ENCODE results near the gene WFIKKN2. TPM values are rescaled to one million over a fixed set of nuclear protein-coding genes. Genes with fewer than 3 reads are reported as not detected.

The WFIKKN2 gene
- total and polyA plus RNA-seq, 2 of the 13 experiments (the other 11 are each of a cell fraction or from before 2014, with no cell fraction given), result not detected

DNA sequence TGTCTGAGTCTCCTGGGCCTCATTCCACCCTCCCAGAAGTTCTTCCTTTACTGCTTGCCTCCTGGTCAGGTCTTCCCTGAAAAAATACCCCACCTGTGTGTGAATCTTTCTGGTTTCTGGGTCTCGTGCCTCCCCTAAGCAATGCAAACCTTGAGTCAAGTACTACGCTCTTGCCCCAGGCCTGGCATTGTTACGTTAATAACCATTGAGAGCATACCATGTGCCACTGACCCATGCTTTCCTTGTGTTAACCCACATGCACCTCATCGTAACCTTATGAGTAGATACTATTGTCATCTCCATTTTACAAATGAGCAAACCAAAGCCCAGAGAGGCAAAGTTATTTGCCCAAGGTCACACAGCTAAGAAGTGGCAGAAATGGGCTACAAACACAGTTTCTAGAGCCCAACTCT, 56.2 kb downstream of the WFIKKN2 start (continued):
- 0 out of 2 replicates have a peak, but pooled peaks have one; percentile 12 for TF ChIP-seq ZFP90 (CRISPR knock-in tag; IDR thresholded peaks at IDR 0.05; ENCODE audit: borderline replicate concordance)
- TF ChIP-seq POLR2G (IDR thresholded peaks at IDR 0.05; ENCODE audit: low read depth, low read length), result 0 out of 2 replicates have a peak, but pooled peaks have one; percentile 2
- peak; percentile 8; the same call in 1 of the 2 replicates for TF ChIP-seq SIX1 (CRISPR knock-in tag; IDR thresholded peaks at IDR 0.05; ENCODE audit: borderline replicate concordance)
- TF ChIP-seq ETV5 (CRISPR knock-in tag; IDR thresholded peaks at IDR 0.05; ENCODE audit: borderline replicate concordance), result 0 out of 2 replicates have a peak, but pooled peaks have one; percentile 10
- TF ChIP-seq, protein P1, sequence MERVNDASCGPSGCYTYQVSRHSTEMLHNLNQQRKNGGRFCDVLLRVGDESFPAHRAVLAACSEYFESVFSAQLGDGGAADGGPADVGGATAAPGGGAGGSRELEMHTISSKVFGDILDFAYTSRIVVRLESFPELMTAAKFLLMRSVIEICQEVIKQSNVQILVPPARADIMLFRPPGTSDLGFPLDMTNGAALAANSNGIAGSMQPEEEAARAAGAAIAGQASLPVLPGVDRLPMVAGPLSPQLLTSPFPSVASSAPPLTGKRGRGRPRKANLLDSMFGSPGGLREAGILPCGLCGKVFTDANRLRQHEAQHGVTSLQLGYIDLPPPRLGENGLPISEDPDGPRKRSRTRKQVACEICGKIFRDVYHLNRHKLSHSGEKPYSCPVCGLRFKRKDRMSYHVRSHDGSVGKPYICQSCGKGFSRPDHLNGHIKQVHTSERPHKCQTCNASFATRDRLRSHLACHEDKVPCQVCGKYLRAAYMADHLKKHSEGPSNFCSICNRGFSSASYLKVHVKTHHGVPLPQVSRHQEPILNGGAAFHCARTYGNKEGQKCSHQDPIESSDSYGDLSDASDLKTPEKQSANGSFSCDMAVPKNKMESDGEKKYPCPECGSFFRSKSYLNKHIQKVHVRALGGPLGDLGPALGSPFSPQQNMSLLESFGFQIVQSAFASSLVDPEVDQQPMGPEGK (CRISPR knock-in tag; IDR thresholded peaks at IDR 0.05), result no peak
- 0 out of 2 replicates have a peak, but pooled peaks have one; percentile 39 for TF ChIP-seq ZFP1 (CRISPR knock-in tag; IDR thresholded peaks at IDR 0.05)
- no peak for TF ChIP-seq ZNF10 (CRISPR knock-in tag; IDR thresholded peaks at IDR 0.05; ENCODE audit: borderline replicate concordance, low read depth)
- peak; percentile 34; the same call in 1 of the 2 replicates for TF ChIP-seq HDAC2 (CRISPR knock-in tag; IDR thresholded peaks at IDR 0.05)
- TF ChIP-seq ADNP (CRISPR knock-in tag; IDR thresholded peaks at IDR 0.05), result peak; percentile 61; the same call in 1 of the 2 replicates
- TF ChIP-seq KDM2A (CRISPR knock-in tag; IDR thresholded peaks at IDR 0.05; ENCODE audit: borderline replicate concordance, low read depth), result peak; percentile 28; the same call in 1 of the 2 replicates
- TF ChIP-seq PHF5A (CRISPR knock-in tag; IDR thresholded peaks at IDR 0.05; ENCODE audit: low read depth, unreplicated experiment), result peak; percentile 30
- TF ChIP-seq KLF12 (CRISPR knock-in tag; IDR thresholded peaks at IDR 0.05; ENCODE audit: borderline replicate concordance), result 0 out of 2 replicates have a peak, but pooled peaks have one; percentile 57
- TF ChIP-seq ZNF761 (CRISPR knock-in tag; conservative IDR thresholded peaks at IDR 0.05), result 0 out of 2 replicates have a peak, but pooled peaks have one; percentile 19
- 0 out of 2 replicates have a peak, but pooled peaks have one; percentile 9 for TF ChIP-seq ELF1 (CRISPR knock-in tag; IDR thresholded peaks at IDR 0.05)

Small RNA genes within 50 kb of the gene (small RNA-seq; reads per million reads assigned to genes)
- gene AC005921.1 (ENCODE audit: insufficient read depth in 2 of 3, insufficient read length in 3 of 3, low read depth in 2 of 3, low replicate concordance in 1 of 3), result 0 reads per million in 3 experiments

Other genes with a start within 250 kb of the WFIKKN2 start
- gene ABCC3, start 200.7 kb upstream of the WFIKKN2 start, total RNA-seq (2016; rRNA removed; fragmentation: Illumina TruSeq; extraction: Trizol), result 18.0 and 25.2 TPM in 2 replicates
- 50.5 and 50.7 TPM in 2 replicates for gene ABCC3, start 200.7 kb upstream of the WFIKKN2 start, polyA plus RNA-seq (2011; rRNA removed)
- 46.4 and 52.4 TPM in 2 replicates for gene ANKRD40, start 127.7 kb upstream of the WFIKKN2 start, total RNA-seq (2016; rRNA removed; fragmentation: Illumina TruSeq; extraction: Trizol)
- gene ANKRD40, start 127.7 kb upstream of the WFIKKN2 start, polyA plus RNA-seq (2011; rRNA removed), result 30.2 and 35.0 TPM in 2 replicates
- 60.2 and 108 TPM in 2 replicates for gene LUC7L3, start 116.0 kb upstream of the WFIKKN2 start, total RNA-seq (2016; rRNA removed; fragmentation: Illumina TruSeq; extraction: Trizol)
- gene LUC7L3, start 116.0 kb upstream of the WFIKKN2 start, polyA plus RNA-seq (2011; rRNA removed), result 95.9 and 120 TPM in 2 replicates
- 0.11 TPM in 1 of 2 replicates, not detected in the other for gene ANKRD40CL, start 68.1 kb upstream of the WFIKKN2 start, total RNA-seq (2016; rRNA removed; fragmentation: Illumina TruSeq; extraction: Trizol)
- gene ANKRD40CL, start 68.1 kb upstream of the WFIKKN2 start, polyA plus RNA-seq (2011; rRNA removed), result 0.03 and 0.09 TPM in 2 replicates
- gene TOB1, start 30.8 kb downstream of the WFIKKN2 start, total RNA-seq (2016; rRNA removed; fragmentation: Illumina TruSeq; extraction: Trizol), result 19.4 and 21.9 TPM in 2 replicates
- 52.5 and 57.7 TPM in 2 replicates for gene TOB1, start 30.8 kb downstream of the WFIKKN2 start, polyA plus RNA-seq (2011; rRNA removed)